Measurements from ENCODE around the gene RPS6KC1. TPM values are rescaled to one million over a fixed set of nuclear protein-coding genes. Genes with fewer than 3 reads are reported as not detected.

Gene RPS6KC1
- total and polyA plus RNA-seq, 9 of the 15 experiments (the other 6 are each of a cell fraction or from before 2014, with no cell fraction given) = 4.3 to 34.6 (median 20.9) TPM

DNA sequence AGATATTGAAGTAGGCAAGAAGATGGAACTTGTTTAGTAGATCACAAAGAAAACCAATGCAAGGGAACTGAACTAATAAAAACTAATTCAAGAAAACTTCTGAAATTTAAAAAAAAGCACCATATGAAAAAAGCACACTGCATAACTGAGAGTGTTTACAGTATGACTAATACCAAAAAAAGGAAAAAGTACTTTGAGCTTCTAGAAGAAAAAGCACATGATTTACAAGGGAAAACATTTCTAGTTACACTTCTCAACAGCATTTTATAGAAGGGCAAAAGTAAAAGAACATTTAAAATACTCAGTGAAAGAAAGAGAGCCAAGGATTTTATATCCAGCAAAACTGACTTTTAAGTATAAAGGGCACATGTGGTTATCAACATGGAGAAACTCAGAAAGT, 233.6 kb downstream of the RPS6KC1 start:
- intact Hi-C loops (cut with micrococcal nuclease) = no loop called here
- no peaks in the 10 kb centered on the region for H3K4me1 ChIP-seq (replicated peaks in 1 of 2; ENCODE audit: control insufficient read depth in 2 of 2, insufficient read depth in 2 of 2, low read length in 2 of 2)
- TF ChIP-seq RBM15 (IDR thresholded peaks at IDR 0.05; ENCODE audit: insufficient read depth, low read length) (no peak), ZFP1 (CRISPR knock-in tag; IDR thresholded peaks at IDR 0.05) (peak; percentile 77), PHF21A (IDR thresholded peaks at IDR 0.05; ENCODE audit: borderline replicate concordance, low read depth) (no peak)
- ATAC-seq (no peak), FAIRE-seq (no peak), DNase-seq (ENCODE audit: extremely low read depth in 1 of 4, low spot score in 3 of 4) (no peak)
- POLR2A ChIA-PET = no interaction called here
- no TSS peak for BruUV-seq (replicated peaks)
- H3K4me3 ChIP-seq = no peak overlapping the region
- H3K36me3 ChIP-seq (ENCODE audit: control insufficient read depth, insufficient read depth, low read length) = no peaks in the 10 kb centered on the region
- no peaks in the 10 kb centered on the region for H3K79me2 ChIP-seq (ENCODE audit: control insufficient read depth, insufficient read depth, low read length)
- H3K4me2 ChIP-seq (ENCODE audit: insufficient read depth, low read length) = no peak overlapping the region
- no peak overlapping the region for H3K27ac ChIP-seq (ENCODE audit: extremely low read depth, low read depth, low read length)
- H3K9ac ChIP-seq (ENCODE audit: insufficient read depth in 1 of 2, low read depth in 2 of 2, low read length in 2 of 2) = no peak overlapping the region
- in situ Hi-C loops (cut with MboI) = no loop called here
- H3K9me1 ChIP-seq (ENCODE audit: control insufficient read depth, insufficient read depth, low read length) = no peaks in the 10 kb centered on the region
- no peaks in the 10 kb centered on the region for H3K9me3 ChIP-seq (replicated peaks; ENCODE audit: control insufficient read depth, insufficient read depth, low read depth, low read length)
- CTCF ChIA-PET (ENCODE audit: low intra/inter-chr PET ratio) = no interaction called here
- H3K27me3 ChIP-seq (ENCODE audit: control insufficient read depth in 2 of 2, insufficient read depth in 2 of 2, low read length in 2 of 2) = no peaks in the 10 kb centered on the region
- H4K20me1 ChIP-seq (replicated peaks; ENCODE audit: control insufficient read depth, insufficient read depth, low read length) = no peaks in the 10 kb centered on the region
- no peak overlapping the region for H2AFZ ChIP-seq (ENCODE audit: low read depth, low read length)

DNA sequence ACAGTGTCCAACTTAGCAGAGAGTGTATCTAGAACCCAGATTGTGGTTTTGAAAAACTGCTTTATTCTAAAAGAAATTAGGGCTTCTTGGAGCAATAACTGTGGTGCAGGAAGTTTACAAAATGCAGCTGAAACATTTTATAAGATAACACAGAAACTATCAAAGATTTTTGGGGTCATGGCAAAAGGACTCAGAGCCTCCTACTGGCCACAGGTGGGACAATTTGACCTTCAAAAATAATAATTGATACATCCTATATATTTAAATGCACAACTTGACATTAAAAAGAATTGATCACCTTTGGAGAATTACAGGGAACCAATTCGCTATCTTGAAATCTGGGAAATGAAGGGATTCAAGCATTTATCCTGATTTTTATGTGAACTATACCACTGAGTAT, 235.2 kb downstream of the RPS6KC1 start:
- ATAC-seq = no peak
- no TSS peak for BruUV-seq (replicated peaks)
- Histone ChIP-seq H3K27me3 (ENCODE audit: control insufficient read depth in 2 of 2, insufficient read depth in 2 of 2, low read length in 2 of 2) (no peaks in the 10 kb centered on the region), H3K4me1 (replicated peaks in 1 of 2; ENCODE audit: control insufficient read depth in 2 of 2, insufficient read depth in 2 of 2, low read length in 2 of 2) (no peaks in the 10 kb centered on the region), H4K20me1 (replicated peaks; ENCODE audit: control insufficient read depth, insufficient read depth, low read length) (no peaks in the 10 kb centered on the region), H3K9ac (ENCODE audit: insufficient read depth in 1 of 2, low read depth in 2 of 2, low read length in 2 of 2) (no peak overlapping the region), H3K4me2 (ENCODE audit: insufficient read depth, low read length) (no peak overlapping the region), H3K36me3 (ENCODE audit: control insufficient read depth, insufficient read depth, low read length) (no peaks in the 10 kb centered on the region), H3K27ac (ENCODE audit: extremely low read depth, low read depth, low read length) (no peak overlapping the region), H3K79me2 (ENCODE audit: control insufficient read depth, insufficient read depth, low read length) (no peaks in the 10 kb centered on the region), H3K9me3 (replicated peaks; ENCODE audit: control insufficient read depth, insufficient read depth, low read depth, low read length) (no peaks in the 10 kb centered on the region), H3K9me1 (ENCODE audit: control insufficient read depth, insufficient read depth, low read length) (no peaks in the 10 kb centered on the region), H3K4me3 (no peak overlapping the region), H2AFZ (ENCODE audit: low read depth, low read length) (no peak overlapping the region)
- intact Hi-C loops (cut with micrococcal nuclease) (no loop called here), in situ Hi-C loops (cut with MboI) (no loop called here)
- CTCF ChIA-PET (ENCODE audit: low intra/inter-chr PET ratio) = interaction anchor here (1.3 kb wide), 1 partner anchor 42 kb away, joined by 8 read pairs; no protein-coding TSS in a partner anchor
- TF ChIP-seq, protein P1, sequence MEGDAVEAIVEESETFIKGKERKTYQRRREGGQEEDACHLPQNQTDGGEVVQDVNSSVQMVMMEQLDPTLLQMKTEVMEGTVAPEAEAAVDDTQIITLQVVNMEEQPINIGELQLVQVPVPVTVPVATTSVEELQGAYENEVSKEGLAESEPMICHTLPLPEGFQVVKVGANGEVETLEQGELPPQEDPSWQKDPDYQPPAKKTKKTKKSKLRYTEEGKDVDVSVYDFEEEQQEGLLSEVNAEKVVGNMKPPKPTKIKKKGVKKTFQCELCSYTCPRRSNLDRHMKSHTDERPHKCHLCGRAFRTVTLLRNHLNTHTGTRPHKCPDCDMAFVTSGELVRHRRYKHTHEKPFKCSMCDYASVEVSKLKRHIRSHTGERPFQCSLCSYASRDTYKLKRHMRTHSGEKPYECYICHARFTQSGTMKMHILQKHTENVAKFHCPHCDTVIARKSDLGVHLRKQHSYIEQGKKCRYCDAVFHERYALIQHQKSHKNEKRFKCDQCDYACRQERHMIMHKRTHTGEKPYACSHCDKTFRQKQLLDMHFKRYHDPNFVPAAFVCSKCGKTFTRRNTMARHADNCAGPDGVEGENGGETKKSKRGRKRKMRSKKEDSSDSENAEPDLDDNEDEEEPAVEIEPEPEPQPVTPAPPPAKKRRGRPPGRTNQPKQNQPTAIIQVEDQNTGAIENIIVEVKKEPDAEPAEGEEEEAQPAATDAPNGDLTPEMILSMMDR (IDR thresholded peaks at IDR 0.05 in 2 of 3, conservative IDR thresholded peaks at IDR 0.05 in 1 of 3; ENCODE audit: insufficient read depth in 2 of 3, low read depth in 1 of 3, low read length in 3 of 3) = peak; percentile 20 to 56 (median 41); a peak in 4 of 6 replicates
- TF ChIP-seq RCOR1 (IDR thresholded peaks at IDR 0.05; ENCODE audit: borderline replicate concordance in 1 of 2, low read depth in 2 of 2, low read length in 2 of 2) = no peak
- 4% methylated on average over 1 of the region's 1 CpG for WGBS (ENCODE audit: insufficient coverage, low coverage, missing lambda C conversion rate)
- no peak for FAIRE-seq
- DNase-seq (ENCODE audit: extremely low read depth in 1 of 4, low spot score in 3 of 4) = no peak
- POLR2A ChIA-PET = no interaction called here

Data from K562 (cell line).